GM18508 (cell line): ENCODE measurements around the gene ACTG2.

Experiments
- ATAC-seq: cut with Tn5 transposase; IDR thresholded peaks from one replicate; pipeline ENCODE4 v1.9.1; 2021; ENCODE audit warnings: moderate number of reproducible peaks; ENCODE audit not compliant: insufficient read depth, unreplicated experiment

Gene ACTG2

DNA sequence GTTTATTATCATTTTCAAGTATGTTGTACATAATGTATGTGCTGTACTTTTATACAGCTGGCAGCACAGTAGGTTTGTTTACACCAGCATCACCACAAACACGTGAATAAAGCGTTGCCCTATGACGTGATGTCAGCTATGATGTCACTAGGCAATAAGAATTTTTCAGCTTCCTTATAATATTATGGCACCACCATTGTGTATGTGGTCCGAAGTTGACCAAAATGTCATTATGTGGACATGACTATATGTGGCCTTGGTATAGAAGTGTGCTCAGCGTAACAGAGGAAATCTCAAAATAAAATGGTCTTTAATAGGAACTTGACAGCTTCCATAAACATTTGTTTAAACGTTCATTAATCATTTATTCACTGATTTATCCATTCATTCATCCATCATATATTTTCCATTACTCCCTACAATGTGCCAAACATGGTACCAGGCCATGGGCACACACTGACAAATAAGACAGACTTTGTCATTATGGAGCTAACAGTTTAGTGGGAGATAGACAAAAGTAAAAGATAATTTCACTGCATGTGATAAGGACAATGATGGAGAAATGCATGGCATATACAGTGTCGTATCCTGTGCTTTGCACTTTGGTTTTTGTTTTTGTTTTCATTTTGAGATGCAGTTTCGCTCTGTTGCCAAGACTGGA, 18.9 kb downstream of the ACTG2 start:
- no peak for ATAC-seq

DNA sequence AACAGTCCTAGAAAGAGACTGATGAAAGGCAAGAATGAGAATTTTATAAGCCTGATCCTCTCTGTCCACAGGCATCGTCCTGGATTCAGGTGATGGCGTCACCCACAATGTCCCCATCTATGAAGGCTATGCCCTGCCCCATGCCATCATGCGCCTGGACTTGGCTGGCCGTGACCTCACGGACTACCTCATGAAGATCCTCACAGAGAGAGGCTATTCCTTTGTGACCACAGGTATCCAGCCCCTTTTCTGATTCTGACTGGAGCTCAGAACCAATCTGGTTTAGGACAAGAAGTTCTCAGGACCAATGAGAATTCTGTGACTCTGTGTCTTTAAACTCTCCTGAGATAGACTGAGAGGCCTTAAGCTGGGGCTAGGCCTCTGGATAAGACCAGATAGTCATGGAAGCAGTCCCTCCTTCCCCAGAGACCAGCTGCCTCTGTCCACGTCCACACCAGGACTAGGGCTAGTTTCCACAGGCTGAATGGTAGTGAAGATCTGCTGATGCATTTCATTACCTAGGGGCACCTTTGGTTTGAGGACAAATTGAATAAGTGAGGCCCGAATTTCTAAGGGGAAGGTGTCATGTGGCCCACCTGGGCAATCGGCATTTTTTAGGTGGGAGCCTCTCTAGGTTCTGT, 20.7 kb downstream of the ACTG2 start:
- ATAC-seq, result no peak

DNA sequence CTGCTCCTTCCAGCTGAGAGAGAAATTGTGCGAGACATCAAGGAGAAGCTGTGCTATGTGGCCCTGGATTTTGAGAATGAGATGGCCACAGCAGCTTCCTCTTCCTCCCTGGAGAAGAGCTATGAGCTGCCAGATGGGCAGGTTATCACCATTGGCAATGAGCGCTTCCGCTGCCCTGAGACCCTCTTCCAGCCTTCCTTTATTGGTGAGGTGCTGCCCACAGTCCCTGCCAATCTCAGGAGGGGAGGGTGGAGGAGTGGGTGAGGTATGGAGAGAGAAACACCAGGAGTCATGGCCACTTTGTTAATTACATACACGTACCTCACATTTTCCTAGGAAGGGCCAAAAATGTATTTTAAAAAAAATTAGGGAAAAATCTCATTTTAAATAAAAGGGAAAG, 21.9 kb downstream of the ACTG2 start:
- no peak for ATAC-seq

DNA sequence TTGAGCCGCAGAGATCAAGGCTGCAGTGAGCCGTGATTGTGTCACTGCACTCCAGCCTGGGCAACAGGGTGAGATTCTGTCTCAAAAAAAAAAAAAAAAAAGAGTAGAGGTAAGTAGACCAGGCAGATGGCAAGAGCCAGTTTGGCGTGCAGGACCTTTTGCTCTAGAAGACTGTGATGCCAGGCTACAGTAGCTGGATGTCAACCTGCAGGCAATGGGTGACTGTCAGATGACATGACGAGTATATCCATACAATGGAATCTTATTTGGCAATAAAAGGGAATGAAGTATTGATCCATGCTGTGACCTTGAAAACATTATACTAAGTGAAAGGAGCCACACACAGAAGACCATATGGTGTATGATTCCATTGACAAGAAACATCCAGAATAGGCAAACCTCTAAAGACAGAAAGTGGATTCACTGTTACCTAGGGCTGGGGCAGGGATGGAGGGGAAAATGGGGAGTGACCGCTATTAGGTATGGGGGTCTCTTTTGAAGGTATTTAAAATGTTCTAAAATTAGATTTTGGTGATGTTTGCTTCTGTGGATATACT, 22.7 kb downstream of the ACTG2 start:
- no peak for ATAC-seq

DNA sequence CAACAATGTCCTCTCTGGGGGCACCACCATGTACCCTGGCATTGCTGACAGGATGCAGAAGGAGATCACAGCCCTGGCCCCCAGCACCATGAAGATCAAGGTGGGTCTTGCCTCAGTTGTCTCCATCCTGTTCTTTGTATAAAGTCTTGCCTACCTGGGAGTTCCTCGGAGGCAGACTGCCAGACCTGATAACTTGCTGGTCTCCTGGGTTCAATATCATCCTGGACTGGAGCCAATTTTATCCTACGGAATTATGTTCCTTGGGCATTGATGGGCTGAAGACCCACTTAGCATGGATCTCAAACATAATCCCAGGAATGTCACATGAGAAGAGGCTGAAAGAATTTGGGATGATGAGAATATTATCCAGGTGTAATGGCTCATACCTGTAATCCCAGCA, 23.9 kb downstream of the ACTG2 start:
- ATAC-seq, result no peak

DNA sequence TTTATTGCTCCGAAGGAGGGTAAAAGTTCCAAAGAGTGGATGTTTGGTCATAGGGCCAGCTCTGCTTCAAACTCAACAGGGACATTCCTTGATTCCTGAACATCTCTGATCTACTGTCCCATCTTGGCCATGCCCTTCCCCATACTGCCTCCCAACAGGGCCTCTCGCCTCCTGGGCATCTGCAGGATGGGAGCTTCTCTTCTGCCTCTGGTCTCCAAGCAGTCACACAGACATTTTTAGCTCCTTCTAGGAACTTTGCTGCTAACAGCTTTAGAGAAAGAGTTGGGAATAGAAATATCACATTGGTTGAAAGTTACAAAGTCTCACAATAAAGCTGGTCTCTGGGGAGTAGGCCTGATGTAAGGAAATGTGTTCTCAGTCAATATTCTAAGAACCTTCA, 24.5 kb downstream of the ACTG2 start:
- no peak for ATAC-seq

DNA sequence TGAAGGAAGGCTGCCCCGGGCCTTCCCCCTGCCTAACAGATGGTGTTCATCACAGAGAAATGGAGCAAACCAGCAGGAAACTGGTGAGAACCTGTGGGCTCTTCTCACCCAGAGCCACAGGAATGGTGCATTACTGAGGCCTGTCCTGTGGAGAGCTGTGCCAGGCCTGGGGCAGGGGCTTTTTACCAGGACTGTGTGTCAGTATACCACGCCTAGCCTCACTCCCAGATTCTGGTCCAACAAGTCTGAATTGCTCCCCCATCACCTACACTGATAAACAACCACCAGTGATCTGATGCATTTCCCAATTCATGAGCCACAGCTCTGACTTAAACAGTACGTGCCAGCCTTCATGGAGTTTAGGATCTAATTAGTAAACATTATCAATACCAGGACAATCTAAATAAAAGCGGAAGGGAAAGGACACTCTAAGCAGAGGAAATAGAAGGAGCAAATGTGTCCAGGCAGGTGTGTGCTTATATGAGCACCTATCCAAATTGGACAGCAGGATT, 24.9 kb downstream of the ACTG2 start:
- ATAC-seq, result no peak

DNA sequence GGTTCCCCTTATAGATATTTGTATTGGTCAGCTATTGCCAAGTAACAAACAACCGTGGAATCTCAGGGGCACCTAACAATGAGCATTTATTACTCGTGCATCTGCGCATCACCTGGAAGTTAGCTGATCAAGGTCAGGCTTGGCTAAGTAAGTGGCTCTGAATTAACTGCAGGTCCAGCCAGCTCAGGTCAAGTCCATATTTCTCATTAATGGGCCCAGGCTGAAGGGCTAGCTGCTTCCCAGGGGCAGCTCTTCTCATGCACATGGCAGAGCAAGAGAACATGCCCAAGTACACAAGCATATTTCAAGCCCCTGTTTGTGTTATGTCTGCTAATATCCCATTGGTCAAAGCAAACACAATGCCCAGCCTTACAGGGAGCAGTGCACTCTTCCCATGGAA, 26.0 kb downstream of the ACTG2 start:
- no peak for ATAC-seq

DNA sequence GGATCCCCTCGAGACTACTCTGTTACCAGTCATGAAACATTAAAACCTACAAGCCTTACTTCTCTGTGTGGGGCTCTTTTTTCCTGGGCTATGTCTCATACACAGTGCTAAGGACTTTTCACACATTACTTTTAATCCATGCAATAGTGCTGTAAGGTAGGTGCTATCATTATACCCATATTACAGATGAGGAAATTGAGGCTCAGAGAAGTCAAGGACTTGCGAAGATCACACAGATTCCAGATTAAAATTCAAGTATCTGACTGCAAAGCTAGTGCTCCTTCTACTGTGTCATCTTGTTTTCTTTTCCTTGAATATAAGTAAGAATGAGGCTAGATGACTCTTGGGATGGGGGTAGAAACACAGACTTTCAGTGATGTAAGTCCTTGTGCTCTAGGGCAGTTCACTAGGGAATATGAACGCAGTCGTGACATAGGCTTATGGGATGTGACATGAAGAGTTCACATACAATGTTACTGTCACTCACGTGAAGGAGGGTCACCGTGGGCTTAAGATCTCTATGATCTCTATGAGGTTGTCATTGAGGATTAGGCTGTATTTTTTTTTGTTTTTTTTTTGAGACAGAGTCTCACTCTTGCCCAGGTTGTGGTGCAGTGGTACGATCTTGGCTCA, 26.9 kb downstream of the ACTG2 start:
- ATAC-seq, result no peak

DNA sequence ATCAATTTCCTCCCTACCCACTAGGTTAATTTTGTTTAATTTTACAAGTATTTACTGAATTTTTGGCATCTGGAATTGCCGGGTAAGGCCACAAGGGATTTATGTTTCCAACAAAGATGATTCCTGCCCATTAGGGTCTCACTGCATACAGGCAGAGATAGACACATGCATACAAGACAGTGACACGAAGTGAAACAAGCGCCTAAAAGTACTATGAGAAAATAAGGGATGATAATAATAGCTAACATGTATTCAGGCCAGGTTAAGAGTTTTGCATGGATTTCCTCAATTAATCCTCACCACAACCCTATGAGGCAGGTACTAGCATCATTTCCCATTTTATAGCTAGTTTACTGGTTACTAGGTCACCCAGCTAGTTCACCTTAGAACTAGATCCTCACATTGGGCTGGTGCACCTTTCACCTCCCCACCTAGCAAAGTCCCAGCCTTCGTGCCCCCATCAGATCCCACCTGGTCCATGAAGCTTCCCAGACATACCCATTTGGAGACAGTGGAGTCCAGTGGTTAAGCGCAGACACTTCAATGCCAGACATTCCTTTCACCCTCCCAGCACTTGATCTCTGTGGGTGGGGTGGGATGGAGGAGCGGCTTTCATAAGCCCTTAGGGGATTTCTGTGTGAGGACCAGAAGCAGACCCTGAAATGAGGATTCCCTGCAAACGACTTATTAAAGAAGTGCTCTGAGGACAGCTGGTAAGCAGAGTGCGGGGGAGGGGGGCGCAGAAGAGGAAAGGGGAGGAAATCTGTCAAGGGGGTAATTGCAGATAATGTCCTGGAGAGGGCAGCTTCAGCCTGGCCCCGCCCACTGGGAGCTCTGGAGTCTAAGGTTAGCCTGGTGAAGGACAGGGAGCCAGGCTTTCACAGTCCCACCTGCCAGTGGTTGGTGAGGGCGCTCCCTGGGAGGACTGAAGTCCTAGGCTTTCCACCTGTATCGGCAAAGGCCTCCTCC, 28.1 kb downstream of the ACTG2 start:
- no peak for ATAC-seq

DNA sequence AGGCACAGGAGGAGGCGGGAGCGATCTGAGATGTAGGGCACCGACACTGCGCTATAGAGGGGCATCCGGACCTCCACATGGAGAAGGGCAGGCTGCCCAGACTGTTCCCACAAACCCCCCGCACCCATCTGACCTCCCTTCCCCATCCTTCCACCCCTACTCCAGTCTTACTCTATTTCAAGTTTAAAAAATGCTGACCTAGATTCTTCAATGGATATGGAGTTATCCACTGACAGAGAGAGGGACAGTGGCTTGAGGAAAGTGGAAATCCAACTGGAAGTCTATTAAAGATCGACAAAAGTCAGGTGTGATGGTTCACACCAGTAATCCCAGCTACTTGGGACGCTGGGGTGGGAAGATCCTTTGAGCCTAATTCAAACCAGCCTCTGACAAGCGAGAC, 28.8 kb downstream of the ACTG2 start:
- ATAC-seq, result no peak

DNA sequence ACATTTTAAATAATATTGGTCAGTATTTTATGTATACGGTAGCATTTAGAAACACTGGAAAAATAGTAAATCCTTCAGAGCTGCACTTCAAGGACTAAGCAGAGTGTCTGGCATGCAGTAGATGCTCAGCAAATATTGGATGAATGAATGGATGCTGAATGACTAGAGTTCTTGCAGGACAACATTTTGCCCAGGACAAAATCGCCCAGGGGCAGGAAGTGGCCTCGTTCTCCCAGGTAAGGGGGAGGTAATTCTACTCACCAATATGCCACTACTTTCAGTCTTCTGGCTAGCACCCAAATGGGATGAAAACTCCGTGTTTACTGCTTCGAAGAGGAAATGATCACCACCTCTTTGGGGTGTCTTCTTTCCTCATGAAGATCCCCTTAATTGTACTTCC, 29.9 kb downstream of the ACTG2 start:
- ATAC-seq, result no peak

DNA sequence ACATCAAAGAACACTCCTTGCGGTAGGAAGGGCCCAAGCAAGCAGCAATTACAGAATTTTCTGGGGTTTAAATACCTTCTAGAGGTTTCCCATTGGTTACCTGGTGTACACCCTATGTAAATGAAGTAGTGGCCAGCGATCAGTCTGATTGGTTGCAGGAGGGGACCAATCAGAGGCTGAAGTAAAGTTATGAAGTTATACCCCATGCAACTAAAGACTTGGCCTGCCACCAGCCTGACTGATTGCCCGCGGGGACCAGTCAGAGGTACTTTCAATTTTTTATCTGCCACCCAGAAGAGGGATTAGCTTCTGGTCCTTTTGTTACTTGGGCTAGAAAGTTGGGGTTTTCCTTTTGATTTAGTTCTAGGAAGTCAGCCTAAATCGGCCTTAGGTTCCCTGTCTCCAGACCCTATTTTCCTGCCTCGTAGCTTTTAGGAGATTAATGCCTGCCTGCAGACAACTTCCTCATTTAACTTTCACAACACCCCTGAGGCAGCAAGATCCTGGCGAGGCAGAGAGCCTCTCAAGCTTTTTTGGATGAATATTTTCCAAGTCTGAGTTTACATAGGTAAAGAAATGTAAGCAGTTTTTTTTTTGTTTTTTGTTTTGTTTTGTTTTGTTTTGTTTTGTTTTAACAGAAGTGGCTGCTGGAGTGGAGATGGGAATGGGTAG, 32.4 kb downstream of the ACTG2 start:
- ATAC-seq, result no peak

DNA sequence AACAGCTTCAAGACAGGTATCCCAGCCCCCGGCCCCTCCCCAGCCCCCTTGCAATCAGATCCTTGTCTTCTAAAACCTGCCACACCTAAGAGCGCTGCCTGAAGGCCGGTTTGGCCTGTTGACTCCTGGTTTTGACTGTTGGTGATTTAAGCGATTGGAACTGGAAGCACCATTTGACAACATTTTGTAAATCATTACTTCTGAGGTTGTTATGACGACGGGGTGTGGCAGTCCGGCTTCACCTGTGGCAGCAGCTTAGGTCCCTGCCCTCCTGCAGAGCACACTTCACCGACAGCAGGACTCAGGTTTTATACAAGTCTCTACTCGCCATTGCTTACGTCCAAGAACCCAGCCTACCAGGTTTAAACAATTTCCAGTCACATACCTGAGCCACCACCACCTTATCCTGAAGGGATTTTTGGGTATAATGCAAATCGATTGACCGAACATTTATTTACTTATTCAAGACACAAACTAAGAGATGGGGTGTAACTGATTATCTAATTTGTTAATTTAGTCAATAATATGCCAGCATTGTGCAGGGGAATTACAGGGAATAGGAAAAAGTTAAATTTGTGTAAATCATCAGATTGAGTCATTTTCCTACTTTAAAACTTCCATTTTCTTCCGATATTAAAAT, 33.2 kb downstream of the ACTG2 start:
- no peak for ATAC-seq

DNA sequence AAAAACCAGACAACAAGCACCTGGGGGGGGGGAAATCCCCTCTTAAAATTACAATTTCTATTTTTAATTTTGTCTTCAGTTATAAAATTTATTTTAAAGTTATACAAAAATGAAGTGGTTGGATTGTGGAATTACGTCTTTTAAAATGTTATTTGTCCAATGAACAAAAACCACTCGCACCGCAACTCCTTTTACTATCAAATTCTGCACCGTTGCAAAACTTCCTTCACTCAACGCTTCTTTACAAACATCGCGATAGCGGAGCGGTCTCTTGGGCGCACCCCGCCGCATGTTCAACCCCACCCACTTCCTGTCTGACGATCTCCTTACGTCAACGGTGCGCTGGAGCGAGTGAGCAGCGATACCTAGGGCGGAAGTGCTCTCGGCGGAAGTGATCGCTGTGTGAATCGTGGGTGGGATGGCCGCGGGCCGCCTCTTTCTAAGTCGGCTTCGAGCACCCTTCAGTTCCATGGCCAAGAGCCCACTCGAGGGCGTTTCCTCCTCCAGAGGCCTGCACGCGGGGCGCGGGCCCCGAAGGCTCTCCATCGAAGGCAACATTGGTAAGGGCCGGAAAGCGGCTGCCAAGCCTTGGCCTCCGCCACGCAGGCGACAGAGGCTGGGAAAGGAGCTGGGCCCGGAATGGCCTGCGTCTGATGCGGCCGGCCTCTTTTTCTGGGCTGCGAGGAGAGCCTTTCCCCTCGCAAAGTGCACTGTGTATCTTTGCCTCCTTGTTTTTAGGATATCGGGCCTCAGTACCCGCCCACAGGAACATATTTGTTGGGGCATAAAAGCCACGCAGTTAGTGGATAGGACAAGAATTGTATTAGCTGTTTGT, 33.9 kb downstream of the ACTG2 start, which contains the start of gene DGUOK:
Gene DGUOK (plus strand): TSS at position 388 of the 835 bp plus-strand sequence. CDS start 31 bp downstream, at position 419.
- peak; percentile 97 for ATAC-seq

DNA sequence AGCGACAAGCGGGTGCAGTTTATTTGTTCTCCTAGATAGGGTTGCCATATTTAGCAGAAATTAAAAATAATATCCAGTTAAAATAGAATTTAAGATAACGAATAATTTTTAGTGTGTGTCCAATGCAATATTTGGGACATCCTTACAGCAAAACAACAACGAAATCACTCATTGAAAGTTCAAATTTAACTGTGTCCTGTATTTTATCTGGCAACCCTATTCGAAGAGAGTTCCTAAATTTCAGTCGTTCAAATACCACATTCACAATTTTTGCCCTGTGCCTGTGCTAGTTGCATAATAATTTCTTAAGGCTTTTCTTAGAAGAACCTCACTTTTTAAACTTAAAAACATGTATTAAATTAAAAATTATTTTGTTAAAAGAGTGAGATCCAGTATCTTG, 34.5 kb downstream of the ACTG2 start:
- ATAC-seq, result no peak

DNA sequence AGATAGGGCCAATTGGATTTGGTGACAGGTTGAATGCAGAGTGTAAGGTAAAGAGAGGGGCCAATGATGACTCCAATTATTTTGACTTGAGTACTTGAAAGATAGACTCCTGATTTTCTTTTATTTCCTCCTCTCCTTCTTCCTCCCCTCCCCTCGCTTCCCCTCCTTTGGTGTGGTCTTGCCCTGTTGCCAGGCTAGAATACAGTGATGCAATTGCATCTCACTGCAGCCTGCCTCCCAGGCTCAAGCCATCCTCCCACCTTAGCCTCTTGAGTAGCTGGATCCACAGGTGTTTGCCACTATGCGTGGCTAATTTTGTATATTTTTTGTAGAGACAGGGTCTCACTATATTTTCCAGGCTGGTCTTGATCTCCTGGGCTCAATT, 36.1 kb downstream of the ACTG2 start:
- ATAC-seq, result no peak

DNA sequence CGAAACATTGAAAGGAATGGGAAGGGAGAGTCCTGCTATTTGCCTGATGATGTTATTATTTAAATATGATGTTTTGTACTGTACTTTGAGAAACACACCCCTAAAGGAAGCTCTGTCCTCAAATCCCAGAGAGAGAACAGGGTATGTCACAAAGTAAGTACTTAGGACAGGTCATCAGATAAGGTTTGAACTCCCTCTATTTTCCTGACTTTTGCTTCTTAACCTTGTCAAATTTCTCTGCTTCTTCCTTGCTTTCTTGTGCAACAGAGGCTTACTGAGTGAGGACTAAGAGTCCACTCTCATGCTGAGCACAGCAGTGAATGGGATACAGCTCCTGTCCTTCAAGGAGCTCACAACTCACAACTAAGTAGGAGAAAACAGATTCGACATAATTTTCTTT, 37.6 kb downstream of the ACTG2 start:
- no peak for ATAC-seq
